ENCODE measurements around the gene NEDD9.

- TF ChIP-seq, protein P1, sequence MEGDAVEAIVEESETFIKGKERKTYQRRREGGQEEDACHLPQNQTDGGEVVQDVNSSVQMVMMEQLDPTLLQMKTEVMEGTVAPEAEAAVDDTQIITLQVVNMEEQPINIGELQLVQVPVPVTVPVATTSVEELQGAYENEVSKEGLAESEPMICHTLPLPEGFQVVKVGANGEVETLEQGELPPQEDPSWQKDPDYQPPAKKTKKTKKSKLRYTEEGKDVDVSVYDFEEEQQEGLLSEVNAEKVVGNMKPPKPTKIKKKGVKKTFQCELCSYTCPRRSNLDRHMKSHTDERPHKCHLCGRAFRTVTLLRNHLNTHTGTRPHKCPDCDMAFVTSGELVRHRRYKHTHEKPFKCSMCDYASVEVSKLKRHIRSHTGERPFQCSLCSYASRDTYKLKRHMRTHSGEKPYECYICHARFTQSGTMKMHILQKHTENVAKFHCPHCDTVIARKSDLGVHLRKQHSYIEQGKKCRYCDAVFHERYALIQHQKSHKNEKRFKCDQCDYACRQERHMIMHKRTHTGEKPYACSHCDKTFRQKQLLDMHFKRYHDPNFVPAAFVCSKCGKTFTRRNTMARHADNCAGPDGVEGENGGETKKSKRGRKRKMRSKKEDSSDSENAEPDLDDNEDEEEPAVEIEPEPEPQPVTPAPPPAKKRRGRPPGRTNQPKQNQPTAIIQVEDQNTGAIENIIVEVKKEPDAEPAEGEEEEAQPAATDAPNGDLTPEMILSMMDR (IDR thresholded peaks at IDR 0.05): no peak
- no peak for TF ChIP-seq POLR2A (IDR thresholded peaks at IDR 0.05)
Measured at GRCh38 chr6:11215773-11216172, 16.7 kb downstream of the NEDD9 start.

Measured in esophagus squamous epithelium (tissue), 4 donors.